WI38 (cell line): ENCODE measurements around the gene PROM1.

Experiments
- H3K4me3 ChIP-seq: 2 replicates; pipeline ENCODE4 v1.5.1; 2011; ENCODE audit warnings: low read depth, mild to moderate bottlenecking, control low read depth, low read length
- TF ChIP-seq, protein P1 (sequence below): IDR thresholded peaks from 2 replicates; pipeline ENCODE4 v1.5.1; 2012; ENCODE audit warnings: low read depth, mild to moderate bottlenecking, control low read depth, low read length

Gene PROM1

DNA sequence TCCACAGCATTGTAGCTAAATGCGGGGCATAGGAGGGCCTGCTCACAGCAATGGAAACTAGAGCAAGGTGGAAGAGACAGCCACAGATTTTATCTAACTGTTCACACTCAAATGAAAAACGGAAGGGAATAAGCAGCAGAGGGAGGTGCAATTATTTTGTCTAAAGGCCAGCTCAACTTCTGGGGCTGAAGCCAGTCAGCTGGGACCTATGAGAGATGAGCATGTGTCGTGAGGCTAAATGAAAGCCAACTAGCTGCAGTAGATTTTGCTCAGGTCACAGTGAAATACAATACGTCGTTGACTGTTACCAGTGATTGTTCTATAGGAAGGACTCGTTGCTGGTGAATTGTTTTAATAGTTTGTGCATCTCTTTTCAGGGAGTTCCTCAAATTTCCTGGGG is 94.4 kb downstream of the PROM1 start:
- H3K4me3 ChIP-seq, result no peak overlapping the region
- TF ChIP-seq, protein P1, sequence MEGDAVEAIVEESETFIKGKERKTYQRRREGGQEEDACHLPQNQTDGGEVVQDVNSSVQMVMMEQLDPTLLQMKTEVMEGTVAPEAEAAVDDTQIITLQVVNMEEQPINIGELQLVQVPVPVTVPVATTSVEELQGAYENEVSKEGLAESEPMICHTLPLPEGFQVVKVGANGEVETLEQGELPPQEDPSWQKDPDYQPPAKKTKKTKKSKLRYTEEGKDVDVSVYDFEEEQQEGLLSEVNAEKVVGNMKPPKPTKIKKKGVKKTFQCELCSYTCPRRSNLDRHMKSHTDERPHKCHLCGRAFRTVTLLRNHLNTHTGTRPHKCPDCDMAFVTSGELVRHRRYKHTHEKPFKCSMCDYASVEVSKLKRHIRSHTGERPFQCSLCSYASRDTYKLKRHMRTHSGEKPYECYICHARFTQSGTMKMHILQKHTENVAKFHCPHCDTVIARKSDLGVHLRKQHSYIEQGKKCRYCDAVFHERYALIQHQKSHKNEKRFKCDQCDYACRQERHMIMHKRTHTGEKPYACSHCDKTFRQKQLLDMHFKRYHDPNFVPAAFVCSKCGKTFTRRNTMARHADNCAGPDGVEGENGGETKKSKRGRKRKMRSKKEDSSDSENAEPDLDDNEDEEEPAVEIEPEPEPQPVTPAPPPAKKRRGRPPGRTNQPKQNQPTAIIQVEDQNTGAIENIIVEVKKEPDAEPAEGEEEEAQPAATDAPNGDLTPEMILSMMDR, result no peak

DNA sequence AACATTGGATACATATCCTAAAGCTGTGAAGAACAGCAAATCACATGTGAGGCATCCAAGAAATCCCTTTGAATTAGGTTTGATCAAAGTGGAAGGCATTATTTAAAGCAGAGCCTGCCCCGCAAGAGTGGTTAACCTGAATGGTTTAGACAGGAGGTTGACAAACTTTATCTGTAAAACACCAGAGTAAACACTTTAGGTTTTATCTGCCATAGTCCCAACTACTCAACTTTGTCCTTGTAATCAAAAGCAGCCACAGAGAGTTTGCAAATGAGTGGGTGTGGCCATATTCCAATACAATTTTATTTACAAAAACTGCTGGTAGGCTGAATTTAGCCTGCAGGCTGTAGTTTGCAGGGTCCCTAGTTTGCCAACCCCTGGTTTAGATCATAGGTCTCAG is 95.6 kb downstream of the PROM1 start:
- TF ChIP-seq, protein P1, result no peak
- H3K4me3 ChIP-seq, result no peak overlapping the region

DNA sequence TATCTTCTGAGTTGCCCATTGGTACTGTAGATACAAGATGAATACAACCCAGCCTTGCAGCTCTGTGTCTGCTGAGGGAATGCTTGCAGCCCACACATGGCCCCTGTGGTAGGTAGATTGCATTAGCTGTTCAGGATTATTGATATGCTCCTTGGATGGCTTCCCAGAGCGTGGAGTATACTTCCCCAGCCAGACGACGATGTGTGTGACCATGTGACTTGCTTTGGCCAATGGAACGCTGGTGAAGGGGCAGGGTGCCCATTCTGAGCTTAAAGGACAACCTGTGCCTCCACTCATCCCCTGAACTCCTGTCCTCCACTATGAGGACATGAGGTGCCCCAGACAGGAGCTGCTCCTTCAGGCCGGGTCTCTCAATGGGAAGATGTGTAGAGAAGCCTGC is 96.9 kb downstream of the PROM1 start:
- no peak overlapping the region for H3K4me3 ChIP-seq
- TF ChIP-seq, protein P1, result no peak

DNA sequence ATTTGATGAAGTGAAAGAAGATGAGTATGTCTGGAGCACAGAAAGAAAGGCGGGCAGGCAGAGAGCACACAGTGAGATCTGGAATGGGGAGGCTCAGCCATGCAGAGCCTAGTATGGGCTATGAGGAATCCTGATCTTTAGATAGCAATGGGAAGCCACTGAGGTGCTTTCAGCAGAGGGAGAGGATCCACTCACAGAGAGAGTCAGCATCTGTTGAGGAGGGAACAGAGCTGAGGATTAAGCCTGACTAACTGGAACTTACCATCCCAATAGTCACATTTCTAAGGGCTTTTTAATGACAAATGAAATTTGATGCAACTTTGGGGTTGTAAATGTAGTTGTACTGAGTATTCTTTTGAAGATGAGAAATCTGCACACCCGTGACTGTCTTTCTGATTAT is 100.2 kb downstream of the PROM1 start:
- TF ChIP-seq, protein P1, result no peak
- no peak overlapping the region for H3K4me3 ChIP-seq

DNA sequence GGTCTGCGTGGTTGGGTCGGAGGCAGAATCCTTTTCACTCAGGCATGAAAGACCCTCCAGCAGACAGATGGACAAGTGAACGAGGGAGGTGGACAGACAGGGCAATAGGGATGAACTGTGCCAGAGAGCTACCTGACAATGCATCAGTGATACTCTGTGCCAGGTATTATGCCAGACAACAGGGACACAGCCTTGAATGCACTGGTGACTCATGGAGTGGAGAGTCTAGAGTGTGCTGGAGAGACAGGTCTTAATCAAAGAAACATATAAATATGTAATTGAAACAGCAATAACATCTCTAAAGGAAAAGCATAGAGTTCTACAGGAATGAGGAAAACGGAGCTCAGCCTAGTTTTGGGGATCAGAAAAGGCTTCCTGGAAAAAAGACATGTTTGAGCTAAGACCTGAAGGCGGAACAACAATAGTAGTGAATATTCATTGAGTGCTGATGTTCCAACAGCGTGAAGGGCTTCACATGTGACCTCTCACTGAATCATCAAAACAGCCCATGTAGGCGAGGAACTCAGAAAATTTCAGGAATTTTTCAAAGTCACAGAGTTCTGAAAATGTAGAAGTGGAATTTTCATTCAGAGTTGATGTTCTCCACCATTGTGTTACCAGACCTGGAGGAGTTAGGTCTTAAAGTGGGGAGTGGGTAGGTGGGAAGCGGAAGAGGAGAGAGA is 100.8 kb downstream of the PROM1 start:
- TF ChIP-seq, protein P1, result no peak

DNA sequence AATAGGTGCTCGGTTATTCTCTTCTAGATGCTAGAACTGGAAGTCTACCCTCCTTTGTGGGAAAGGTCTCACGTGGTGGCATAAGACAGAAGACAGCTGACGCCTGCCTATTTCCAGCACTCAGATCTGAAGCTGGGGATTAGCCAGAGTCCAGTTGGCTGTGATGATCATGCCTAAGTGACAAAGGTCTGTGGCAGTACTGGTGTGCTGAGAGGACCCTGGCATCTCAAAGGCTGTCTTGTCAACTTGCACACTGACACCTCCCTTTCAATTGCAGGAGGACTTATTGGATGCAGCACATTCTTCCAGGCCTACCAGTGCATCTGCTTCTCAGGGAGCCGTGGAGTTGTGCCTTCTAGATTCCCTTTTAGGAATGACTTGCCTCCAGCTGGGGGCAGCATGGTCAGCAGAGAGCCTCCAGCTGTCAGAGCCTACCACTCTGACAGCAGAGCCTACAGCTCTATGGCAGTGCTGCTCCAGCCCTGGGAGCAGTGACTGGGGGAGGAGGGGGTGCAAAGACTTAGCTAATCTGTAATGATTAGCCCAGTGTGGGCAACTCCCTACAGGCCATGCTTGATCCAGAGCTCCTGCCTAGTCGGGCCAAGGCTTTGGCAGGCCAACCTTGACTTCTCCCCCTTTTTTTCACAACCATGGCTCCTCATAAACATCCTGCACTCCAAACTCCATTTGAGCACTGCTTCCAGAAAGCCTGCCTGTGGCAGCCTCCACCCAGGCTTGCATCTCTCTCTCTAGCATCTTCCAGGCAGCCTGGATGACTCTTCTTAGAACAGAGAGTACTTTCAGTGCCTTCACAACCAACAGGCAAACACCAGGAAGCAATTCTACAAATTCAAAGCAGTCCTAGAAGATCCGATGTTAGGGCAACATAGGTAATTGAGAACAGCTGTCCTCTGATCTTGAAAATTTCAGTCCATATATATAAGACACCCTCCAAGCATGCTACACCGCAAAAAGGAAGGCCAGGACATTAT is 107.1 kb downstream of the PROM1 start:
- TF ChIP-seq, protein P1, result no peak
- H3K4me3 ChIP-seq, result no peak overlapping the region

More for the DNA sequence above, 100.8 kb downstream of the PROM1 start:
- H3K4me3 ChIP-seq, result no peak overlapping the region
